Calu3 (cell line): ENCODE data around the gene NEK9. TPM values are rescaled to one million over a fixed set of nuclear protein-coding genes. Genes with fewer than 3 reads are reported as not detected.

ENCODE experiments used
- BruUV-seq: library from RNA; stranded (reverse); fragments of 400-500 nt; replicated peaks from 2 replicates; lab custom pipeline; 2021; lab: Mats Ljungman, UMichigan
- CTCF ChIA-PET: fragments of 300-600 bp; sonication (Branson Sonifier 250); formaldehyde crosslinking; loops from one replicate; lab custom pipeline; 2022; ENCODE audit warnings: antibody characterized with exemption; lab: Charles Lee
- DNase-seq: peaks from one replicate; pipeline ENCODE4 v3.0.0; 2022
- H3K27ac Mint-ChIP-seq: one replicate; pipeline ENCODE4 v1.8.0; 2022; ENCODE audit warnings: mixed read lengths; ENCODE audit not compliant: unreplicated experiment
- H3K27me3 Mint-ChIP-seq: one replicate; pipeline ENCODE4 v1.8.0; 2022; ENCODE audit warnings: mixed read lengths; ENCODE audit not compliant: unreplicated experiment
- H3K36me3 Mint-ChIP-seq: one replicate; pipeline ENCODE4 v1.8.0; 2022; ENCODE audit warnings: mild to moderate bottlenecking, moderate library complexity, mixed read lengths; ENCODE audit not compliant: insufficient read depth, unreplicated experiment
- H3K4me1 Mint-ChIP-seq: one replicate; pipeline ENCODE4 v1.8.0; 2022; ENCODE audit warnings: mild to moderate bottlenecking, low read depth, mixed read lengths; ENCODE audit not compliant: unreplicated experiment
- H3K4me3 Mint-ChIP-seq: one replicate; pipeline ENCODE4 v1.8.0; 2022; ENCODE audit warnings: mild to moderate bottlenecking, low read depth, moderate library complexity, mixed read lengths; ENCODE audit not compliant: unreplicated experiment
- H3K9me3 Mint-ChIP-seq: one replicate; pipeline ENCODE4 v1.8.0; 2022; ENCODE audit warnings: low read depth, mixed read lengths; ENCODE audit not compliant: unreplicated experiment
- intact Hi-C: fragments of 100-400 bp; cut with micrococcal nuclease; formaldehyde crosslinking; loops from one replicate; pipeline ENCODE4 v1.10.0; 2022; ENCODE audit not compliant: unreplicated experiment
- total RNA-seq: library from RNA; stranded (reverse); gene quantifications from 2 replicates; pipeline ENCODE4 v1.2.3, GENCODE V29; 2022
- TF ChIP-seq, protein P1 (sequence below): fragments of 200-600 bp; IDR thresholded peaks from one replicate; pipeline ENCODE4 v1.8.0; 2022; ENCODE audit warnings: antibody characterized with exemption; ENCODE audit not compliant: unreplicated experiment

Gene NEK9
- total RNA-seq, 1 experiment from 2014 or later: 63.4 TPM

DNA sequence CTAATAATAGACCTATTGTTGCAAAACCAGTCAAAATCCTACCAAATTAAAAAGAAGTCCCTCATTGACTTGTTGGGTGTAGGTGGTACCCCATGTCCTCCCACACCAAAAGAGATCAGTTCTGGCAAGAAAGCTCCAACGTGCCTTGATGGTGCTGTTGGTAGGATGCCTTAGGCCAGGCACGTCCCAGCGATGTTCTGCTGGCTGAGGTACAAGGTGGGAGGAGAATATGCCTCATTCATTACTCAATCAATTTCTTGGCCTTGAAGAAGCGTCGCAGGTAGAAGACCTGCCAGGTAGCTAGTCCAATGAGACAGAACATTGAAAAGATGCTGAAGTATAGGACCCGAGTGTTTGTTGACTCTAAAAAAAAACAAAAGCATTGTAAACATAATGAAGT lies 7.8 kb upstream of the NEK9 start:
- H3K4me1 Mint-ChIP-seq: peaks cover 9% of the 10 kb centered on the region
- H3K27me3 Mint-ChIP-seq: no peaks in the 10 kb centered on the region
- no peak overlapping the region for H3K27ac Mint-ChIP-seq
- intact Hi-C loops: loop anchor here (10.0 kb wide), 1 partner anchor 430 kb away; no protein-coding TSS in a partner anchor
- no peak for DNase-seq
- TF ChIP-seq, protein P1, sequence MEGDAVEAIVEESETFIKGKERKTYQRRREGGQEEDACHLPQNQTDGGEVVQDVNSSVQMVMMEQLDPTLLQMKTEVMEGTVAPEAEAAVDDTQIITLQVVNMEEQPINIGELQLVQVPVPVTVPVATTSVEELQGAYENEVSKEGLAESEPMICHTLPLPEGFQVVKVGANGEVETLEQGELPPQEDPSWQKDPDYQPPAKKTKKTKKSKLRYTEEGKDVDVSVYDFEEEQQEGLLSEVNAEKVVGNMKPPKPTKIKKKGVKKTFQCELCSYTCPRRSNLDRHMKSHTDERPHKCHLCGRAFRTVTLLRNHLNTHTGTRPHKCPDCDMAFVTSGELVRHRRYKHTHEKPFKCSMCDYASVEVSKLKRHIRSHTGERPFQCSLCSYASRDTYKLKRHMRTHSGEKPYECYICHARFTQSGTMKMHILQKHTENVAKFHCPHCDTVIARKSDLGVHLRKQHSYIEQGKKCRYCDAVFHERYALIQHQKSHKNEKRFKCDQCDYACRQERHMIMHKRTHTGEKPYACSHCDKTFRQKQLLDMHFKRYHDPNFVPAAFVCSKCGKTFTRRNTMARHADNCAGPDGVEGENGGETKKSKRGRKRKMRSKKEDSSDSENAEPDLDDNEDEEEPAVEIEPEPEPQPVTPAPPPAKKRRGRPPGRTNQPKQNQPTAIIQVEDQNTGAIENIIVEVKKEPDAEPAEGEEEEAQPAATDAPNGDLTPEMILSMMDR: no peak
- H3K4me3 Mint-ChIP-seq: no peak overlapping the region
- no TSS peak for BruUV-seq
- H3K36me3 Mint-ChIP-seq: peaks cover 51% of the 10 kb centered on the region
- no peaks in the 10 kb centered on the region for H3K9me3 Mint-ChIP-seq
- CTCF ChIA-PET: interaction anchor here (0.6 kb wide), 1 partner anchor 80 kb away, joined by 4 read pairs; no protein-coding TSS in a partner anchor

DNA sequence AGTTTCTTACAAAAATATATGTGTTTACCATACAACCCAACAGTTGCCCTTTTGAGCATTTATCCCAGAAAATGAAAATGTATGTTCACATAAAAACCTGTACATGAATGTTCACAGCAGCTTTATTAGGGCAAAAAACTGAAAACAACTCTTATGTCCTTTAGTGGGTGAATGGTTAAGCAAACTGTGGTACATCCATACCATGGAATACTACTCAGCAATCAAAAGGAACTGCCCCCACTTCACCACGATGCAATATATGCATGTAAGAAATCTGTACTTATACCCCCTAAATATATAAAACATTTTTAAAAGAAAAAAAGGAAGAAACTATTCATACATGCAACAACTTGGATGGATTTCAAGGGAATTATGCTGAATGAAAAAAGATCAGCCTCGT lies 6.7 kb upstream of the NEK9 start:
- H3K4me1 Mint-ChIP-seq: peaks cover 9% of the 10 kb centered on the region
- TF ChIP-seq, protein P1: no peak
- H3K27me3 Mint-ChIP-seq: no peaks in the 10 kb centered on the region
- CTCF ChIA-PET: no interaction called here
- no peaks in the 10 kb centered on the region for H3K9me3 Mint-ChIP-seq
- intact Hi-C loops: loop anchor here (10.0 kb wide), 1 partner anchor 431 kb away; no protein-coding TSS in a partner anchor
- BruUV-seq: no TSS peak
- H3K27ac Mint-ChIP-seq: no peak overlapping the region
- no peak overlapping the region for H3K4me3 Mint-ChIP-seq
- peaks cover 51% of the 10 kb centered on the region for H3K36me3 Mint-ChIP-seq
- no peak for DNase-seq

DNA sequence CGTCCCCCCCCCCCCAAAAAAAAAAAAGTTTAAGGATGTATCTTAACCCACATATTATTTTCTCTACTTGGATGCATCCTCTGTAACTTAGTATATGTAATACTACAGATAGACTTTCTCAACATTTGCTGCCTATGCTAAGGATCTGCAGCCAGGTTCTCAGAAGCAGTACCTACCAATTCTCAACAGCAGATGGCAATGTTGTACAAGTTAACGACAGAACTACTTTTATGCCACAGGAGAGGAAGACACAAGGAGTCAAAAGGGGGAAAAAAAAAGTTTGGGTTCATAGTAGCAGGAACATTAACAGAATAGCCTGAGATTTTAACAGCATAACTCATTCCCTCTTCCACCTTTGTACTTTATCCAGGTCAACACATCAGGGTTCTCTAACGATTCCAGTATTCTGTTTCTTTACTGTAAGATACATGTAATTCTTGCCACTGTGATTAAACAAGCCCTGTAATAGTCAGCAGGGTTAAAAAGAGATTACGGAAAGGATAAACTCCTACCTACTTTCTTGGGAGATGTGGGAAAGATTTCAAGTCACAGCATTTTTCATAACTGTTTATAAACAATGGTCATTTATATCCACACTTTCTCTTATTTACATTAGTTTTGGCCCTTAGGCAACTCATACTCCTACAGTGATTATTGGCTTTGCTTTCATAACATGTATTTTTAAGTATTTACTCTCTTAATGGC lies 5.7 kb upstream of the NEK9 start:
- peak; percentile 65 for DNase-seq
- intact Hi-C loops: loop anchor here (1.0 to 10.0 kb wide), 3 partner anchors 164 to 432 kb away; no protein-coding TSS in a partner anchor
- no TSS peak for BruUV-seq
- Mint-ChIP-seq H3K4me3 (no peak overlapping the region), H3K36me3 (peaks cover 56% of the 10 kb centered on the region), H3K9me3 (no peaks in the 10 kb centered on the region), H3K4me1 (peaks cover 16% of the 10 kb centered on the region), H3K27ac (peak overlapping the region; percentile 72), H3K27me3 (no peaks in the 10 kb centered on the region)
- CTCF ChIA-PET: interaction anchor here (0.9 kb wide), 1 partner anchor 161 kb away, joined by 3 read pairs; no protein-coding TSS in a partner anchor
- TF ChIP-seq, protein P1: peak; percentile 56

DNA sequence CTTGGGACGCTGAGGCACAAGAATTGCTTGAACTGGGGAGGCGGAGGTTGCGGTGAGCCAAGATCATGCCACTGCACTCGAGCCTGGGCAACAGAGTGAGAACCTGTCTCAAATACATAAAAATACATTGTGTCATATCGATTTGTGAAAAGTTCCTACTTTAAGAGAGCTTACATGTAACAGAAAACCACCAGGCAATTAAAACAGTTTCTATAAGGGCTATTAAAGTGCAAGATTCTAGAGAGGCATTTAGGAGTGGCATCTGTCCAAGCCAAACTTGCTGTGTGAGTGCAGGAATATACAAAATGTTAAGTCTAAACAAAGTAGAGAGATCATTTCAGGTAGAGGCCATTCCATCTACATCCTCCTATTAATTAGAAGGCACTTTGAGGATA lies 1.7 kb upstream of the NEK9 start:
- Mint-ChIP-seq H3K36me3 (peaks cover 66% of the 10 kb centered on the region), H3K27ac (no peak overlapping the region), H3K27me3 (no peaks in the 10 kb centered on the region), H3K4me3 (no peak overlapping the region), H3K9me3 (no peaks in the 10 kb centered on the region), H3K4me1 (peaks cover 45% of the 10 kb centered on the region)
- intact Hi-C loops: no loop called here
- CTCF ChIA-PET: interaction anchor here (0.6 kb wide), 1 partner anchor 19 kb away, joined by 7 read pairs; no protein-coding TSS in a partner anchor
- DNase-seq: no peak
- BruUV-seq: no TSS peak
- TF ChIP-seq, protein P1: no peak
